Keratinocyte (primary cell): ENCODE measurements around the gene NPNT. TPM values are rescaled to one million over a fixed set of nuclear protein-coding genes. Genes with fewer than 3 reads are reported as not detected.

ENCODE experiments used
- DNase-seq: peaks from one replicate; pipeline ENCODE4 v3.0.0-alpha.2; 2011; ENCODE audit warnings: low read depth, missing footprints, low spot score
- FAIRE-seq: peaks from 2 replicates; lab custom pipeline; 2011; peaks lifted over from hg19 to GRCh38; lab: Jason Lieb, UNC
- H2AFZ ChIP-seq: 2 replicates; pipeline ENCODE4 v1.6.0; 2012; ENCODE audit warnings: low read length, control low read depth, inconsistent platforms; ENCODE audit not compliant: control insufficient read depth
- H3K27ac ChIP-seq: 2 replicates; pipeline ENCODE4 v1.5.1; 2011; ENCODE audit warnings: low read length; ENCODE audit not compliant: control insufficient read depth, insufficient read depth
- H3K27me3 ChIP-seq: 3 replicates; pipeline ENCODE4 v1.6.0; 2011; ENCODE audit warnings: low read length; ENCODE audit not compliant: control insufficient read depth, insufficient read depth; ENCODE audit errors: extremely low read depth
- H3K36me3 ChIP-seq, 2 experiments: 2 replicates in 1 of 2; 3 replicates in 1 of 2; pipeline ENCODE4 v1.5.1; 2011; ENCODE audit warnings: low read length in 2 of 2, mild to moderate bottlenecking in 1 of 2; ENCODE audit not compliant: control insufficient read depth in 2 of 2, insufficient read depth in 2 of 2; ENCODE audit errors: extremely low read depth in 1 of 2
- H3K4me1 ChIP-seq: 3 replicates; pipeline ENCODE4 v1.5.1; 2011; ENCODE audit warnings: low read length; ENCODE audit not compliant: control insufficient read depth, insufficient read depth; ENCODE audit errors: extremely low read depth
- H3K4me2 ChIP-seq: 3 replicates; pipeline ENCODE4 v1.6.0; 2011; ENCODE audit warnings: low read depth, low read length; ENCODE audit not compliant: control insufficient read depth, insufficient read depth; ENCODE audit errors: extremely low read depth
- H3K4me3 ChIP-seq, 3 experiments: fragments of 200-600 bp in 1 of 3; sonication (generic) in 1 of 3; 2 replicates in 2 of 3; 3 replicates in 1 of 3; pipeline ENCODE4 v1.5.1; 2011 to 2016; ENCODE audit warnings: low read length in 3 of 3, mild to moderate bottlenecking in 3 of 3, control low read depth in 2 of 3, inconsistent platforms in 1 of 3, low read depth in 1 of 3, mixed read lengths in 1 of 3, mixed run types in 1 of 3, moderate library complexity in 1 of 3; ENCODE audit not compliant: control insufficient read depth in 2 of 3, insufficient read depth in 2 of 3; ENCODE audit errors: extremely low read depth in 1 of 3
- H3K79me2 ChIP-seq: 2 replicates; pipeline ENCODE4 v1.6.0; 2012; ENCODE audit warnings: low read length; ENCODE audit not compliant: control insufficient read depth, insufficient read depth
- H3K9ac ChIP-seq: 3 replicates; pipeline ENCODE4 v1.6.0; 2011; ENCODE audit warnings: low read length; ENCODE audit not compliant: control insufficient read depth, insufficient read depth; ENCODE audit errors: extremely low read depth
- H3K9me1 ChIP-seq: 3 replicates; pipeline ENCODE4 v1.6.0; 2011; ENCODE audit warnings: low read length; ENCODE audit not compliant: control insufficient read depth, insufficient read depth; ENCODE audit errors: extremely low read depth
- H3K9me3 ChIP-seq: 2 replicates; pipeline ENCODE4 v1.5.1; 2012; ENCODE audit warnings: low read depth, low read length; ENCODE audit not compliant: control insufficient read depth
- H4K20me1 ChIP-seq: 3 replicates; pipeline ENCODE4 v1.6.0; 2011; ENCODE audit warnings: low read length; ENCODE audit not compliant: control insufficient read depth, insufficient read depth; ENCODE audit errors: extremely low read depth
- EZH2 ChIP-seq: IDR thresholded peaks from one replicate; pipeline ENCODE4 v1.6.1; 2012; ENCODE audit warnings: inconsistent platforms, mild to moderate bottlenecking, low read length, moderate library complexity
- dilution Hi-C: fragments of 300-500 bp; cut with MboI; formaldehyde crosslinking; loops from one replicate; pipeline ENCODE4 v1.7.0; 2020; ENCODE audit warnings: low sequenced_read_pairs; ENCODE audit not compliant: extremely low pct_ligation_motif_present
- polyA plus RNA-seq, 5 experiments: library from polyadenylated mRNA; depleted of rRNA in 3 of 5; stranded (reverse) in 3 of 5; stranded (forward) in 1 of 5; unstranded in 1 of 5; fragments of >200 nt; gene quantifications; 1 replicate in 1 of 5; 2 replicates in 3 of 5; 3 replicates in 1 of 5; pipeline versions ENCODE4 v1.2.1 to v1.2.3, GENCODE V29; 2011 to 2012; ENCODE audit warnings: missing spikeins in 2 of 5, low read depth in 1 of 5, low replicate concordance in 1 of 5
- TF ChIP-seq, protein P1 (sequence below), 3 experiments: IDR thresholded peaks in 1 of 3; conservative IDR thresholded peaks in 1 of 3; optimal IDR thresholded peaks in 1 of 3; 2 replicates in 2 of 3; 3 replicates in 1 of 3; pipeline versions ENCODE3 to v1.5.1; 2011; ENCODE audit warnings: low read length in 3 of 3, mild to moderate bottlenecking in 3 of 3, moderate library complexity in 2 of 3, control low read depth in 1 of 3, inconsistent platforms in 1 of 3; ENCODE audit not compliant: insufficient read depth in 2 of 3; ENCODE audit errors: extremely low read depth in 1 of 3

The NPNT gene
- polyA plus RNA-seq, 1 donor (not counting 4 experiments of a cell fraction or from before 2014, with no cell fraction given), result 0.46 TPM

DNA sequence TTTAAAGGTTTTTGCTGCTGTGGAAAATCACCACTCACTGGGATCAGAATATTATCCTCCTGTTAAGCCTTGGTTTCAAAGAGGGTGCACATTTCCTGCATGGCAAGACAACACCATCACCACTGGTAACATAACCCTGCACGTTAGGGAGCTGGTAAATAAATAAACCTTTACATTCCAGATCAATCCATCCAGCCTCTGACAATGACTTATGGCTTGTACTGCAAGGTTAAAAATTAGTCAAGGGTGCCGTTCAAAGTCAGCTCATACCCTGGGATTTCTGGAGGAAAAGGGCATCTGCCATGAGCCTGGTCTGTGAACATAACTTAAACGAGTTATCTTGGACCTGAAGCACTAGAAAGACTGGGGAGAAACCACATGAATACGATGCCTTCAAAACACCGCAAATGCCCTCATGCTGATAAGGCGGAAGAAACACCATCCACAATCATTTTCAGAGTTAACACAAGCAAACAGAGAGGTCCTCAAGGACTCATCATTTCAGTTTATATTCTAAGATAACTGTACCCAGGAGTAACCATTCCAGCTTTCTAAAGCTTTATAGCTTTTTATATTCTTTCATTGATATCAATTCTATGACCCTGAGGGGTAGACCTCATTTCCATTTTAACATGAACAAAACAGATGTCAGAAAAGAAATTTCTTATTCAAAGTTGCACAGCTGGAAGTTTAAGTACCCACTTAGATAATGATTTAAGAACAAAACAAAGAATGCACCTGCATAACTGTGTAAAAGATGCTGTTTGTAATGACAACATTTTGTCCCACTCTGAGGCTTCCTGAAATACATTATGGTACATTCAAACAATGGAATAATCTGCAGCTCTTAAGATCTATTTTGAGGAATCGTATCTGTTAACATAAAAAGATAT, 103.1 kb downstream of the NPNT start:
- Histone ChIP-seq H3K27me3 (no peaks in the 10 kb centered on the region), H3K9me3 (no peaks in the 10 kb centered on the region), H3K79me2 (no peaks in the 10 kb centered on the region), H3K4me3 (no peak overlapping the region), H2AFZ (no peak overlapping the region), H4K20me1 (no peaks in the 10 kb centered on the region), H3K27ac (no peak overlapping the region), H3K9ac (no peak overlapping the region), H3K9me1 (no peaks in the 10 kb centered on the region), H3K4me2 (no peak overlapping the region), H3K4me1 (no peaks in the 10 kb centered on the region), H3K36me3 (no peaks in the 10 kb centered on the region)
- DNase-seq (no peak), FAIRE-seq (no peak)
- dilution Hi-C loops, result no loop called here
- TF ChIP-seq, protein P1, sequence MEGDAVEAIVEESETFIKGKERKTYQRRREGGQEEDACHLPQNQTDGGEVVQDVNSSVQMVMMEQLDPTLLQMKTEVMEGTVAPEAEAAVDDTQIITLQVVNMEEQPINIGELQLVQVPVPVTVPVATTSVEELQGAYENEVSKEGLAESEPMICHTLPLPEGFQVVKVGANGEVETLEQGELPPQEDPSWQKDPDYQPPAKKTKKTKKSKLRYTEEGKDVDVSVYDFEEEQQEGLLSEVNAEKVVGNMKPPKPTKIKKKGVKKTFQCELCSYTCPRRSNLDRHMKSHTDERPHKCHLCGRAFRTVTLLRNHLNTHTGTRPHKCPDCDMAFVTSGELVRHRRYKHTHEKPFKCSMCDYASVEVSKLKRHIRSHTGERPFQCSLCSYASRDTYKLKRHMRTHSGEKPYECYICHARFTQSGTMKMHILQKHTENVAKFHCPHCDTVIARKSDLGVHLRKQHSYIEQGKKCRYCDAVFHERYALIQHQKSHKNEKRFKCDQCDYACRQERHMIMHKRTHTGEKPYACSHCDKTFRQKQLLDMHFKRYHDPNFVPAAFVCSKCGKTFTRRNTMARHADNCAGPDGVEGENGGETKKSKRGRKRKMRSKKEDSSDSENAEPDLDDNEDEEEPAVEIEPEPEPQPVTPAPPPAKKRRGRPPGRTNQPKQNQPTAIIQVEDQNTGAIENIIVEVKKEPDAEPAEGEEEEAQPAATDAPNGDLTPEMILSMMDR (optimal IDR thresholded peaks at IDR 0.05 in 1 of 3, IDR thresholded peaks at IDR 0.05 in 1 of 3, conservative IDR thresholded peaks at IDR 0.05 in 1 of 3; ENCODE audit: extremely low read depth in 1 of 3, insufficient read depth in 2 of 3, low read length in 3 of 3), result no peak
- no peak for TF ChIP-seq EZH2

DNA sequence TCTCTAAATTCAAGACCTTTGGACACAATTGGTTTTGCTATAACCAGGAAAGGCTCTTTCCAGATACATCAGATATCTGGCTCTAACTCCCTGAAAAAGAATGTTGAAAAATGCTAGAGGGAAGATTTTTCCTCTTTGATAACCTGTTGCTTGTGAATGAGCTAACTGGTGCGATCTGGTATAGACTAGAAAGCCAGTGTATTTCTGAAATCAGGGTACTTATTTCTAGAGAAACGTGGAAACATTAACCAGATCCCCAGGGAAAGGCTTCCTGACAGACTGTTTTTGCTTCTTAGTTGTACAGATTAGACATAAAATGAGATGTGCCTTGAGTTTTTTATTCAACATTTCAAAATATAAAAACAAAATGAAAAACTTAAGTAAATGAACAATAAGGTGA, 107.7 kb downstream of the NPNT start:
- DNase-seq (no peak), FAIRE-seq (no peak)
- dilution Hi-C loops, result no loop called here
- no peak overlapping the region for H3K4me3 ChIP-seq
- H3K9me3 ChIP-seq, result no peaks in the 10 kb centered on the region
- no peak overlapping the region for H3K4me2 ChIP-seq
- no peaks in the 10 kb centered on the region for H4K20me1 ChIP-seq
- no peak overlapping the region for H3K27ac ChIP-seq
- TF ChIP-seq, protein P1 (optimal IDR thresholded peaks at IDR 0.05 in 1 of 3, IDR thresholded peaks at IDR 0.05 in 1 of 3, conservative IDR thresholded peaks at IDR 0.05 in 1 of 3; ENCODE audit: extremely low read depth in 1 of 3, insufficient read depth in 2 of 3, low read length in 3 of 3), result no peak
- no peak for TF ChIP-seq EZH2
- no peaks in the 10 kb centered on the region for H3K4me1 ChIP-seq
- no peak overlapping the region for H3K9ac ChIP-seq
- no peaks in the 10 kb centered on the region for H3K9me1 ChIP-seq
- no peaks in the 10 kb centered on the region for H3K27me3 ChIP-seq
- H3K36me3 ChIP-seq, result no peaks in the 10 kb centered on the region
- no peak overlapping the region for H2AFZ ChIP-seq
- H3K79me2 ChIP-seq, result no peaks in the 10 kb centered on the region
